Activated CD4-positive, CD25-positive, alpha-beta regulatory T cell treated with anti-CD3 and anti-CD28 coated beads, Interleukin-2, amount 50 U/mL, for 24 hours (primary cell): ENCODE measurements around the gene STK10.

Experiments used
- ATAC-seq, 2 donors: fragments of 150-1000 bp; cut with Tn5 transposase; one replicate each; pipeline ENCODE4 v1.10.0; 2021; ENCODE audit warnings: mild to moderate bottlenecking in 1 of 2, moderate library complexity in 1 of 2

Gene STK10

DNA sequence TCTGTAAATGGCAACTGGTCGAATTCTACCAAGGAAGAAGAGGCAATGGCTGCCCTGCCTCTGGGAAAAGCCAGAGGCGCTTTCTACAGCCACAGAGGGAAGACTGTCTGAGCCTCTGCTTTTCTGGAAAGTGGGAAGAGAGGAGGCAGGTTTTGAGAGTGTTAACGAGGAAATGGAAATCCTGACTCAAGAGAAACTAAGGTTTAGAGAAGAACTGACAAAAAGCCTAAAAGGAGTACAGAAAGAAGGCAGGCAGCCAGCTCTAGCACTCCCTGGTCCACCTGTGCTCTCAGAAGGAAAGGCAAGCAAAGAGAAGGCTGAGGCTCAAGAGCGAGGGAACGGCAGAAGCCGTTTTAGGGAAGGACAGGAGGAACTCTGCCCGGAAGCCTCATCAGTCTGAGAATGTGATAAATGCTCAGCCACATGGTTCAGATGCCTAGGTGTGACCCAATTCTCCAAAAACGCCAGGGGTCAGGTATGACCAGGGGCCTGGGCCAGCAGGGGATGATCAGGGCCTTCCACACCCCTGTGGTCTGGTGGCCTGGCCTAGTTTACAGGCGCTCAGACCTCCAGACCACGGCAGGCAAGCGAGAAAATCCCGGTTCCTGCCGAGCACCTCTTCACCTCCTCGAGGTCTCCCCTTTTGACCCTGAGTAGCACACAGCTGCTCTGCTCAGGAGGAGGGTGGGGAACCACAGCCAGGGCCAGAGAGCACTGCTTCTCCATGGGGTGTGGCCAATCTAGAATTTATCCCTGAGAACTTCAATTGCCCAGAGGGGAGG is 101.6 kb downstream of the STK10 start:
- ATAC-seq, result no peak

DNA sequence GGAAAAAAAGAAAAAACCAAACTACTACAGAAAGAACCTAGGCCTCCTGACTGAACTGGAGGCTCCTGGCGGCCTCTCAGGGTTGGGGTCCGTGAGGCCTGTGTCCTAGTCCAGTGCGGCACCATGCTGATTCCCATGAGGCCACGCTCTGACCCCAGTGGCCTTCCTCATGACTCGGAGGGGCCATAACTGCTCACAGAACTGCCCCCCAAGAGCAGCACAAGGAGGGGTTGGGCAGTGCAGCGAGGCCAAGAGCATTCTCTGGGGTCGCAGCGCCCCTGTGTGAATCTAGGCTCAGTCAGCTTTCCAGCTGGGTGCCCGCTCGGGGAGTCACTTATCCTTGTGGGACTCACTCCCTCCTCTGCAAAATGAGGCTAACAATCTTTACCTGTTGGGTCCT is 102.3 kb downstream of the STK10 start:
- no peak for ATAC-seq

DNA sequence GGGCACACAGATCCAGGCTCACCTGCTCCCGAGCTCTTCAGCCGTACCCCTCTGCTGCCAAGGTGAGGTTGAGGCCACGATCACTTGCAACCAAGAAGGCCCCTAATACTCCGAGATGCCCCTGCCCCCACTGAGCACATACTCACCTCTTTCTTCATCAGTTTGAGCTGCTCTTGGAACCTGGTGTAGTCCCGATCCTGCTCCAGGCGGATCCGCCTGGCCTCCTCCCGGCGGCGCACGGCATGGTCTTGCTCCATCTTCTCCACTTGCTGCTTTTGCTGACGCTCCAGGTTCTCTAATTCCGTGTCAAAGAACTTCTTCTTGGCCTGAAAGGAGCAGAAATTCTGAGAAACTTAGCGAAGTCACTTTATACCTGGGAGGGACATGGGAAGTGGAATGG is 105.8 kb downstream of the STK10 start:
- ATAC-seq, result no peak

DNA sequence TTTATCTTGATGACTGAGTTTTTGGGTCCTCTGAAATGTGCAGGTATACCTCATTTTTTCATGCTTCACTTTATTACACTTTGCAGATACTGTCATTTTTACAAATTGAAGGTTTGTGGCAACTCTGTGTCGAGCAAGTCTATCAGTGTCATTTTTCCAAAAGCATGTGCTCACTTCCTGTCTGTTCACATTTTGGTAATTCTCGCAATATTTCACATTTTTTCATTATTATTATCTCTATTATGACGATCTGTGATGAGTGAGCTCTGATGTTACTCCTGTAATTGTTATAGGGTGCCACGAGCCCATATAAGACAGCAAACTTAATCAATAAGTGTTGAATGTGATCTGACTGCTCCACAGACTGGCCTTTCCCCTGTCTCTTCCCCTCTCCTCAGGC is 108.1 kb downstream of the STK10 start:
- ATAC-seq, result no peak

DNA sequence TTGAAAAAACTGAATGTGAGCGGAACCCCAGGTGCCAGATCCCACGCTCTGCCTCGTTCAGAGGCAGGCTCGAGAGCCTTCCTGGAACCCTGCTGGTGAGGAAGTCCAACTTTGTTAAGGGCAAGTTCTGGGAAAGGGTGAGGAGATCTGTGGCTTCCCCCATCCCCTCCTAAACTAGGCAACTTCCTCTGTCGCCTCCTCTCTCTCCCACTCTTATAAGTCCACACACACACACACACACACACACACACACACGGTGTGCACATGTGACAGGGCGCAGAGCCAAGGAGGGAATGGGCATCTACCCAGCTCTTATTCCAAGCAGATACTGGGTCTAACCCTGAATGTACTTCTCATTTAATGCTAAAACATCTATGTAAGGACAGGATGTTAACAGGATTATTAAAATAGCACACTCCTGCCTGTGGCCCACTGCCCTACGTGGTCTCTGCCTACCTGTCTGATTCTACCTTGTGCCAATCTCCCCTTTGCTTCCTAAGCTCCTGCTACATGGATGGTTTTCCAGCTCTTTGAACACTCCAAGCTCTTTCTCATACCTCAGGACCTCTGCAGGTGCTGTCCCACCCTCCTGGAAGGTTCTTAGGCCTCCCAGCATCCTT is 109.2 kb downstream of the STK10 start:
- no peak for ATAC-seq

DNA sequence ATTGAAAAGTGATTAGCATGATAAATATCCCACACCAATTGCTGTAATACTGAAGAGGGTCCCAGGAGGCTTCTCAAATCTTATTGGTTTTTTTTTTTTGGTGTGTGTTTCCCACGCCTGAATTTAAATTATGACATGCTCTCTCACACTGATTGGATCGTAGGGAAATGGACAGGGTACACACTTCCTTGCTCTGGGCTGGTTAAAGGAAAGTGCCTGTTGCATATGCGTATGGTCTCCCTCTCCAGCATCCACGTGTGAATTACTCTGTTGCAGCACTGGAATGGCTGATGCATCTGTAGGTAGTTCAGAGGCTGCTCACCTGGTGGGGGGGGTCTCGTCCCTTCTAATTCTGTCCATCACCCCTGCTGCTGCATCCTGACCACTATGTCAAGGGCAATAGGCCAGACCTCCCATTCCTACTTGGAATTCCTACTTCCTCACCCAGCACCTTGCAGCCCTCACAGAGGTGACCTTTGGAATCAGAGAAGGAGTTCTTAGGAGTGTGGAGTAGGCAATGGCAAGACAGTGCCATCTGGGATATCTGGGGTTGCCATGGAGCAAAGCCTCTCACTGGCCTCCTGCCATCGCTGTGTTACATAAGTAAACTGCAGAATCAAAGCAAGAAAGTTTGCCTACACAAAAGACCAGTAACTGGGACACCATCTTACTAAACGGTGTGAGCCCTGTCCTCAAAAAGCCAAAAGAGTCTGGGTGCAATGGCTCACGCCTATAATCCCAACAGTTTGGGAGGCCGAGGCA is 110.2 kb downstream of the STK10 start:
- no peak for ATAC-seq

DNA sequence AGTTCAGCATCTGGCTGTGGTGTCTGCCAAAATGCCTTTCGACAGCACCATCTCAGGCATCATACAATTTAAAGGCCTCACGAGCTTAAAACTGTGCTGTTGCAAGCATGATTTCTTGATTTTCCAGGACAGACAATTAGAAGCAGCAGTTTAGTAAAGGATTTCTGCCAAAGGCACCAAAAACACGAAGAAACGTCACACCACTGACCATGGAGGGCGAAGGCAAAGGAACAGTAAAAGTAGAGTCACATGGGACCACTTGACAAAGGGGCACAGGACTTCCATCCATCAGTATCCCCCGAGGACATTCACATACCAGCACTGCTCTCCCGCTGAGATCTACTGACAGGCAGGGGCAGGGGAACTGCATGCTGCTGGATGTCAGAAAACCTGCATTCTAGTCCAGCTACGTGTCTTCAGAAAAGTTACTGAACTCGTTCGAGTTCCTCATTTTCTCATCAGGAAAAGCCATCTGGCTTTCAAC is 111.2 kb downstream of the STK10 start:
- no peak for ATAC-seq

DNA sequence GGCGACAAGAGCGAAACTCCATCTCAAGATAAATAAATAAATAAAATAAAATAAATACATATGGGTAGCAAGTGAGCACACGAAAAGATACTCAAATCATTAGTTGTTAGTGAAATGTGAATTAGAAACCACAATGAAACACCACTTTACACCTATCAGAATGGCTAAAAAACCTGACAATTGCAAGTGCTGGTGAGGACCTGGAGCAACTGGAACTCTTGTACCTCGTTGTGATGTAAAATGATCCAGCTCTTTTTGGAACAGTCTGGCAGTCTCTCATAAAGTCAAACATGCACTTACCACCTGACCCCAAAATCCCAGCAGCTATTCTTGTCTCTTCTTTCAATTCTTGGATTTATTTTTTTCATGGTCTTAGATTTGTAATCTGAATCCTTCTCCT is 112.4 kb downstream of the STK10 start:
- ATAC-seq, result no peak

DNA sequence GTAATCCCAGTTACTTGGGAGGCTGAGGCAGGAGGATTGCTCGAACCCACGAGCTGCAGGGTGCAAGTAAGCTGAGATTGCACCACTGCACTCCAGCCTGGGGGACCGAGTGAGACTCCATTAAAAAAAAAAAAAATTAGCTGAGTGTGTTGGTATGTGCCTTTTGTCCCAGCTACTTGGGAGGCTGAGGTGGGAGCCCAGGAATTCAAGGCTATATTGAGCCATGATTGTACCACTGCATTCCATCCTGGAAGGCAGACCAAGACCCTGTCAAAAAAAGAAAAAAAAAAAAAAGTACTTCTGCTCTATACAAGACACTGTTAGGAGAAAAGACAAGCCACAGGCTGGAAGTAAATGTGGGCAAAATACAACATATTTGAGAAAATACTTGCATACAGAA is 113.1 kb downstream of the STK10 start:
- ATAC-seq, result no peak

DNA sequence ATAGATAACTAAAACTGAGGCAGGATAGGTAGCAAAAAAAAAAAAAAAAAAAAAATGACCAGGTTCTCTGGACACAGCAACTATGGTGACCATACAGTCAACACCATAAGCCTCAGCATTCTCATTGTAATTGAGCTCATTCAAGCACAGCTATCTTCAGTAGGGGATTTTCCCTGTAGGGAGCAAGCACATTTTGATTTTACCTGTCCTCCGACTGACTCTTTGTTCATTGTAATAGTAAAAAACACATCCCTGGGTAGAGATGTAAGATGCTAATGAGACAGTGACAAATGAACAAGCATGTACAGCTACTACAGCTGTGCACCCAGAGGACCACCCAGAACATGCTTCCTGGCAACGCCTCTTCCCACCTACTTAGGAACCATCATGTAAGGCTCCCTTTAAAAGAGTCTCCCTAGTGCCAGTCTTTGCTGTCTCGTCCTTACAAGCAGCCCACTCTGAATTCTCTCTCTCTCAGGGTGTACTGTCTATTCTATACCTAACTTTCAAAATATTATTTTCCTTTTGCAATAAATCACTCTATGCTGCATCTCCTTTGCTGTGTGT is 116.6 kb downstream of the STK10 start:
- peak in 1 of 2 donors; percentile 14 for ATAC-seq

DNA sequence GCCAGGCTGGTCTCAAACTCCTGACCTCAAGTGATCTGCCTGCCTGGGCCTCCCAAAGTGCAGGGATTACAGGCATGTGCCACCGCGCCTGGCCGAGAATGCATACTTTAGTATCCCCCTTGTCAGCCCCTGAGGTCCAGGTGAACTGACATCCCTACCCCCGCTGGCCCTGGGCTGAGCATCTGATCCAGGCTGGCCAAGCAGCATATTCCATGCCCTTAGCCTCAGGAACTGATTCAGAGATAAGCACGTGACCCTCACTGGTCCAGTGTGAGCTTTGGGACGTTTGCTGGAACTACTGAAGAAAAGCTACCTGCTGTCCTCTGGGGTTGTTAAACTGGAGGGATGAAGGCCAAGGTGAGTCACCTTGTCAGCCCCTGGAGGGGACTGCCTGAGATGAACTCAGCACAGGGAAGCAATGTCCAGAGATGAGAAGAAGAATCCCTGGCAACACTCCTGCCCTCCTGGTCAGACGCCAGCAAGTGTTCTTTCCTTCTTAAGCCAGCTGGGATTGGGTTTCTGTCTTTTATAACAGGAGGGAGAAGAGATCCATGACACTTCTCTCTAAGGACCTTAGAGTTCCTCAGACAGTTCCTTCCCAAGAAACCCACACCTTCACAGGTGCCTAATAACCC is 122.5 kb downstream of the STK10 start:
- no peak for ATAC-seq

DNA sequence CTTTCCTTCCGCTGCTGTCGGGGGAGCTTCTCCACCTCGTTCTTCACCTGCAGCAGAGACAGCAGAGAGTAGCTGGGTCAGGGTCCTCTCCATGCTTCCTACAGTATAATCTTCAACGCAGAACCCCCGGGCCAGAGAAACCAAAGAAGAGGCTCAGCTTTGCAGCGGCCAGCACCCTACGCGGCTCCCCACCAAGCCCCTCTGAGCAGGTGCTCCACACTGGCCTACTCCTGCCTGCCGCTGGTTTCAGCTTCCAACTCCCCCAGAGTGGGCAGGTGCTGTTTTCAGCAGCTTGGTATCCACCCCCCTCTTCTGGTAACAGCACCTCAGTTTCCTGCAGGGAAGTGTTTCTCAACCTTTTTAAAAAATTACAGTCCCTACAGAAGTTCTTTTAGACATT is 123.3 kb downstream of the STK10 start:
- ATAC-seq, result no peak

DNA sequence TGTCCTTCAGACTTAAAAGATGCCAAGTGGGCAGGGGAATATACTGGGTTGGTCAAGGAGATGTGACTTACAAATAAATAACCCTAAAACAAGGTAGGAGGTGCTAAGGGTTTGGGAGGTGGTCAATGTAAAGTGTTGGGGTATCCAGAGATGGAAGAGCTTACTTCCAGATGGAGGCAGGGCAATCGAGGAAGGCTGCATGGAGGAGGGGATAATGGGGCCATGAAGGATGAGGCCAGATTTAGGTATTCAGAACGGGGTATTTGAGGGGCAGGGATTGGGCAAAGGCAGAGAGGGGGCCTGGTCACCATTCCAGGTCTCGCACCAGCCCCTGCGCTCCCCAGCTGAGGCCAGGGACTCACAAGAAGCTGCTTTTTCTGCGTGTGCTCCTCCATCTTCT is 123.7 kb downstream of the STK10 start:
- no peak for ATAC-seq

DNA sequence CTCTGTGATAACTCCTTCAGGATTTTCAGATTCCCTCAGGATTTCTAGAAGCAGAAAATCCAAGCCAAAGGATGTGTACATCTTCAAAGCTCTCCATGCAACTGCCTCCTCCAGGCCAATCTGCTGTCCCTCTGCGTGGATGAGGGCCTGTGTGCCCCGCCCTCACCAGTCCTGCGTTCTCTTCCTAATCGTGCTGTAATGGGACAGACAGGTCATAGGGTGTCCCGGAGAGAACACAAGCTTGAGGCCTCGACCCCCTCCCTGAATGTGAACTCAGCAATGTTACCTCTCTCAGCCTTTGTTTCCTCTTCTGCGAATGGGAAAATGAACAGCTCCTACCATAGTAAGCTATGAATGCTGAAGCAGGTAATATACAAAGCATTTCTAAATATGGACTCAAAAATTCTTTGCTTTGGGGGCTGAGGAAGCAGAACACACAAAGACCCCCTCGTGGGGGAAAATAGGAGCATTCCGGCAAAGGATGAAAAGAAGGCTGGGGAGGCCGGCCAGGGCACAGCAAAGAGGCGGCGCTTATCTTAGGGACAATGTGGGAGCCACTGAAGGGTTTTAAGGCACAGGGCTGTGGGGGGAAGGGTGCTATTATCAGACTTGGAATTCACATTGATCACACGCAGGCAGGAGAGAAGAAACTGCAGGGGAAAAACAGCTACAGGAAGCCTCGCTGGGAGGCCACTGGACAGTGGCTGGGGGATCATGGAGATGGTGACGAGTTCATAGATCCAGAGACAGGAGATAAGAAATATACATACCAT is 124.4 kb downstream of the STK10 start:
- no peak for ATAC-seq

DNA sequence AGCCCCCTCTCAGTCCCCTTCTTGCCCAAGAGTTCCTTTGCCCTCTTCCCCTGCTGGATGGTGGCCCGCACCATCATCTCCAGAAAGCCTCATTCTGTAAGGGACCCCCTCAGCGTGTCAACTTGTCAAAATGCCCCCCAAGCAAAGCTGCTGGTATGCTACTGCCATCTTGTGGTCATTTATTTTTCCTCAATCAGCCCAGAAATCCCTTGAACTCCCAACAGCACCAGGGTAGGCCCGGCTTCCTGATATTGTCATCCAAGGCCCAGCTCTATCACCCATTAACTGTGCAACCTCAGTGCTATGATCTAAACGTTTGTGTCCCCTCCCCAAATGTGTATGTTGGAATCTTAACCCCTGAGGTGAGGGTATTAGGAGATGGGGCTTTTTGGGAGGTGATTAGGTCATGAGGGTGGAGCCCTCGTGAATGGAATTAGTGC is 128.3 kb downstream of the STK10 start:
- ATAC-seq, result no peak

DNA sequence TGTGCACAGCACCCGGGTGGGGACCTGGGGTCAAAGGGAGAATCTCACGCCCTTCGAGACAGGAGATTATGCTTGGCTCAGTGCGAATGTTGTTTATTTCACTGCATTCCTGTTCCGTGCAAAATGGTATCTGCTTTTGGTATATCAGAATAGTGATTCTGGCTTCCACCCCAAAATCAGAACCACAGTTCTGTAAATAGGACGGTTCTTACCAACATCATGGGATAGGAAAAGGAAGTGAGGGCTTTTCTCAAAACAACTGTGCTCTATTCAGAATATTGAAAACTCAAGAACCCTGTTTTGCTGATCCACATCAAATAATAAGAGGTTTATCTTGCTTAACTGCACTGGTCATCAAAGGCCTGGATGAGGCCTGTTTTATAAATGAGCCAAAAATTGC is 129.9 kb downstream of the STK10 start:
- no peak for ATAC-seq

DNA sequence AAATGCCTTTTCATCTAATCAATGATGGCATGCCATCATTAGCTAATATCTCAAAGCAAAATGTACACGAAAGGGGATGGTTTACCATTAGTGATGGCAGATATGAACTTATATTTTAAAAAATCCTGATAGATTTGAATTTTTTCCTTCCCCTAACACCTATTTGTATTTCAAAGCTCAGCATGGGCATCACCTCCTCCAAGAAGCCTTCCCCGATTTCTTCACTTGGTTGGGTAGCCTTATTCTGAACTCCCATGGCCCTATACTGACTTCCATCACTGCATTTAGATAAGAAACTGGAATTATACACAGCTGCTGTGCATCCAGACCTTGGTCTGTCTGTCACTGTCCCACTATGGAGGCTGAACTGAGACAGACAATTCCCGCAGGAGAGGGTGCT is 132.0 kb downstream of the STK10 start:
- ATAC-seq, result no peak

DNA sequence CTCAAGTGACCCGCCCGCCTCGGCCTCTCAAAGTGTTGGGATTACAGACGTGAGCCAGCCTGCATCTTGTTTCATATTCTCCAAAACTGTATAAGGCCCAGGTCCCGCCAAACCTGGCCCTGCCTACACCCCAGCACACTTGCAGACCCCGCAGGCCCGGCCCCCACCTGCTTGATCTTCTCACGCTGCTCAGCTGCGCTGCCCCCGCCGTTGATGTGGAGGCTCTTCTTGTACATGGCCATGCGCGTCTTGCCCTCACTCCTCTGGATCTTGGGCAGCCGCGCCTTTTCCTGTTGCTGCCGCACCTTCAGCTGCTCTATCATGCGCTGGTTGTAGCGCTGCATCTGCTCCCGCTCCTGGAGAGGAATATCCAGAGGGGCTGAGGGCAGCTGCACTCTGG is 132.6 kb downstream of the STK10 start:
- ATAC-seq, result no peak

DNA sequence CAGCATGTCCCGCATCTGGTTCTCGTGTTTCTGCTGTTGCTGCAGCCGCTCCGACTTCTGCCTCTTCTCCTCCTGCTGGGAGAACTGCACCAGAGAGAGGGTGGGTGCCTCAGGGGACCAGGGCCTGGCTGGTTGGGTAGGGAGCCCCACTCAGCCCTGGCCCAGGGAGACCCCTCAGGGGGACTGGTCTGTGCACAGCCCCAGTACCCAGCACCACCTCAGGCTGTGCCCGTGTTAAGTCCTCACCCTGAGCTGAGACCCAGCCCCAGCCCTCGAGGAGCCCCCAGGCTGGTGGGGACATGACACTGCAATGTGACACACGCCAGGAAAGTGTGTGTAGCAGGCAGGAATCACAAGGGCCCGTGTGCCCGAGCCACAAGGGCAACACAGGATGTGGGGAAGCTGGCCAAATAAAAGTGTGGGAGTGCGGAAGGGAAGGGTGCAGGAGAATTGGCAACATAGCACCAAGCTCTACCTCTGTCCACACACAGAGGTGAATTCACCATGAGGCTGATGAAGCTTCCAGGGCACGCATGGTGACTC is 133.3 kb downstream of the STK10 start:
- ATAC-seq, result no peak

DNA sequence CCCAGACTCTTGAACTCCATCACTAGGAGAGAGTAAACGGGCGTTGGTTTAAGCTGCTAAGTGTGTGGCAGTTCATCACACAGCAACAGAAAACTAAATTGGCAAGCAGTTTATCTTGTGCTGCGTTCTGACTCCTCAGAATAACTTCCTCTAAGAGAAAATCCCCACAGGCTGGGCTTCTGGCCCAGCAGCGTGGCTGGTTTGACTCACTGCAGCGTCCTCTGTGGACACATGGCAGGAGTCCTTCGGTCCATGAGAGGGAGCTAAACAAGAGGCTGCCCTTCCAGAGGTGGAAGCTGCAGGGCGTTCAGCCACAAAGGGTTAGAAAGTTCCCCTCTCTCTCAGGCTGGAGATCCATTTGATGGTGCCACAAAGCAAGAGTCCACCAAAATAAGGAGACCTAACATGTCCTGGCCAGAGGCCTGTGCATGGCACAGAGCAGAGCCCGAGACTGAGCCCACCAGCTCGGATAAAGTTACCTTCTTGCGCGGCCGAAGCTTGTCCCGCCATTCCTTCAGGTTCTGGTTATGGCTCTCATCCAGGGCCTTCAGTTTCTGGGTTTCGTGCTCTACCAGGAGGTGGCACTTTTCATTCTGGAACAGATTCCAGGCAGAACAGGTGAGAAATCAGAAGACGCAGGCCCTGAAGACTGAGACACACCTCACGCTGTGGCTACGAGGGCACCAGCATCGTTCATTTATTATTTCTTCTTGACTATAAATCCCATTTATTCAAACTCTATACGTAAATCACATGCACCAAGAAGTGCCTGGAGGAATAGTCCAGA is 135.4 kb downstream of the STK10 start:
- ATAC-seq, result no peak
